Measurements from ENCODE around the gene TMEM255B.
A peak's percentile ranks its signal among the peaks of the same experiment; 100 is the strongest.

TMEM255B gene

DNA sequence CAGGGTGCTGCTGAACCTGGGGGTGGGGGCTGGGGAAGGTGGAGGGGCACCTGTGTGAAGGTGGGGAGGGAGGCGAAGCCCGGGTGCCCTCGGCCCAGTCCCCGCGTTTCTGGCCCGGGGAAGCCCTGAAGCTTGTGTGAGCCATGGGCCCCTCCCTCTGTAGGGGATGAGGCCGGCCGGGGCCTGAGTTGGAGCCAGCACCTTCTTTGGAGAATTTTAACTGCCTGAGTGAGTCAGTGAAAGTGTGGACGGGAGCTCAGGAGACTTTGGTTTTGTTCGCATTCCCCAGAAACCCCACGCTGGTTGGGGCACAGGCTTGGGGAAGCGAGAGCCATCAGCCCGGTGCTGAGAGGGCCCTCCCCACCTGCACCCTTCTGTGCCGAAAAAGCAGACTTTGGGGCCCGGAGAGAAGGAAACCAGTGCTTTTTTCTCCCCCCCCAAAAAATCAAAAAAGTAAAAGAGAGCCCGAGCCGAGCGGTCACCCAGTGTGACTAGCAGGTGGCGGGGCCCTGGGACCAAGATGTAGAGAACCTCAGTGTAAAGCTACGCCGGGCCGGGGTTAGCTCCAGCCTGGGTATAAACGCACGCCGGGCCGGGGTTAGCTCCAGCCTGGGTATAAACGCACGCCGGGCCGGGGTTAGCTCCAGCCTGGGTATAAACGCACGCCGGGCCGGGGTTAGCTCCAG lies 45.1 kb downstream of the TMEM255B start:
- no peak for DNase-seq (ENCODE audit: low spot score)

- DNase-seq (ENCODE audit: low spot score) = no peak
Observed at GRCh38 chr13:113804703-113805430, 45.8 kb downstream of the TMEM255B start.

- no peak for DNase-seq (ENCODE audit: low spot score)
Observed at GRCh38 chr13:113805431-113806103, 46.5 kb downstream of the TMEM255B start.

DNA sequence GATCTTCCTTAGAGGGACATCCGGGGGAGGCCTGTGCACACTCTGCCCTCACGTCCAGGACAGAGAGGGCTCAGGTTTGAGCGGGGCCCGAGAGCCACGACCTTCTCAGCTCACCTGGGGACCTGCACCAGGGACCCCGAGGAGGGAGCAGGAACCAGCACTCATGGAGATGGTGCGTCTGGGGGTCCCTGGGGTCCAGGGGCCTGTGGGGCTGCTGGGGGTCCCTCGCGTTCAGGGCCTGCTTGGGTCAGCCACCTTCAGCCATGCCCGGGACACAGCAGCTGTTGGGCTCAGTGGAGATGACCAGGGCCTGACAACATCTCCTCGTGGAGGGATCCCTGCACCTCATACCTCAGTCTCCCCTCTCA lies 47.1 kb downstream of the TMEM255B start:
- DNase-seq (ENCODE audit: low spot score) = no peak

DNA sequence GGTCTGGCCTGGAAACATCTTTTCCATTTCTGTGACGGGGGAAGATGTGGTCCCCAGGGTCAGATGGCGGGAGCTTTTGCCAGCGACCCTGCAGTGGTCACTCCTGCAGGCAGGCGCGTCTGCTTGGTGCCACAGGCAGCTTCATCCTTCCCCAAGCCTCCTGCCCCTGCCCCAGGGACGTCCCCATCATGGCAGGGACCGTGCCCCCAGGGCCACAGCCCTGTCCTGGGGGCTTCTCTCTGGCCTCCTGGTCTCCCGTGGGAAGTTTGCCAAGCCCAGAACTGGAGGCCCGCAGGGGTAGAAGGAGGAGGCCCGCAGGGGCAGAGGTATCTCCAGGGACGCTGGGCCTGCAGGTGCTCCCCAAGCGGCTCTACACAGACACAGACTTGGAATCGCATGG lies 47.5 kb downstream of the TMEM255B start:
- no peak for DNase-seq (ENCODE audit: low spot score)

DNA sequence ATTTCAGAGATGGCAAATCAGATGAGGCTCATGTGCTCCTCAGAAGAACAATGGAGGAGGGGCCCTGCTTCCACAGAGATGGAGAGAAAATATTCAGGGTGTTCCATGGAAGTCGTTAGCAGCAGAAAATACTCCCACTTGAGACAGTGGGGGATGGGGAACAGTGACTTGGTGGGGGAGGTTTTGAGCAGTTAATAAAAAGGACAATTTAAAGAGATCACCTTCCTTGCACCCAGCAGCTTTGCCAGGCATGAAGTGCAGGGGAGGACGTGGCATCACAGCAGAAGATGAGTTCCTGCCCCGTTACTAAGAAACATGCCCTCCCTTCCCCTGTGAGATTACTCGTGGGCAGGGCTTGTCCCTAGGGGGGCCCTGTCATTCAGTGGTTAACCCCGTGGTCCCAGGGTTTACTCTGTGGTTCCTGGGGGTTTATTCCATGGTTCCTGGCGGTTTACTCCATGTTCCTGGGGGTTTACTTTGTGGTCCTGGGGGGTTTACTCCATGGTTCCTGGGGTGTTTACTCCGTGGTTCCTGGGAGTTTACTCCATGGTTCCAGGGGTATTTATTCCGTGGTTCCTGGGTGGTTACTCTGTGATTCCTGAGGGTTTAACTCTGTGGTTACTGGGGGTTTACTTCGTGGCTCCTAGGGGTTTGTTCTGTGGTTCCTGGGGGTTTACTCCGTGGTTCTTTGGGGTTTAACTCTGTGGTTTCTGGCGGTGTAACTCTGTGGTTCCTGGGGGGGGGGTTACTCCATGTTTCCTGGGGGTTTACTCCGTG lies 49.2 kb downstream of the TMEM255B start:
- no peak for DNase-seq (ENCODE audit: low spot score)

DNA sequence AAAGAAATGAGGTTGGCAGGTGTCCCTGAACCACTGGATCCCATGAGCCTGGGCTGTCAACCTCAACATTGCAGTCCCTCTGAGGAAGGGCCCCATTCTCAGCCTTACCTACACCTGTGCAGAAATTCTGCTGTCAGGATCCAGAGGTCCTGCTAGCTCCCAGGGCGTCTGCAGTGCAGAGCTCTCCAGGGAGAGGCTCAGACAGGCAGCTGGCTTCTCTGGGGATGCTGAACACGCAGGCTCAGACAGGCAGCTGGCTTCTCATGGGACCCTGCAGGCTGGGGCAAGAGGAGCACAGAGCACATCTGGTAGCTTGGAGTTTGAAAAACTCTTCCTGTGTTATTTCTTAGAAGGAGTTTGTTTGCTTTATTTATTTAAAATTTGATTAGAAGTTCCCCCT lies 50.9 kb downstream of the TMEM255B start:
- DNase-seq (ENCODE audit: low spot score) = no peak

- DNase-seq (ENCODE audit: low spot score) = no peak
Observed at GRCh38 chr13:113810640-113811039, 51.6 kb downstream of the TMEM255B start.

DNA sequence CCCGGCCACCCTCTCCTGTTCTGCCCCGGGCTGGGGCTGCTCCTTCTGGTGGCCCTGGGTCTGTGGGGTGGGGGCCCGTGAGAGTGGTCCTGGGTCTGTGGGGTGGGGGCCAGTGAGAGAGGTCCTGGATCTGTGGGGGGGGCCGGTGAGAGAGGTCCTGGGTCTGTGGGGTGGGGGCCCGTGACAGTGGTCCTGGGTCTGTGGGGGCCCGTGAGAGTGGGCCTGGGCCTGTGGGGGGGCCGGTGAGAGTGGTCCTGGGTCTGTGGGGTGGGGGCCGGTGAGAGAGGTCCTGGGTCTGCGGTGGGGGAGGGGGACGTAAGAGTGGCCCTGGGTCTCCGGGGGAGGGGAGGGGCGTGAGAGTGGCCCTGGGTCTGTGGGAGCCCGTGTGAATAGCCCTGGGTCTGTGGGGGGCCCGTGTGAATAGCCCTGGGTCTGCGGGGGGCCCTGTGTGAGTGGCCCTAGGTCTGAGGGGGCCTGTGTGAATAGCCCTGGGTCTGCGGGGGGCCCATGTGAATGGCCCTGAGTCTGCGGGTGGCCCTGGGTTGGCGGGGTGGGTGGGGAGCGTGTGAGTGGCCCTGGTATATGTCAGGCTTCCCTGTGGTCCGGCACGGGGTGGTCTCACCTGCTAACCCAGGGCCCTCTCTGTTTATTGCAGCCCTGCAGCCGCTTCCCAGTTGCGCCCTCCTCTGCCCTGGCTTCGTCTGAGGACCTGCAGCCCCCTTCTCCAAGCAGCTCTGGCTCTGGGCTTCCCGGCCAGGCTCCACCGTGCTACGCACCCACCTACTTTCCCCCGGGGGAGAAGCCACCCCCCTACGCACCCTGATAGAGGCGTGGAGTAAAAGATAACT lies 52.3 kb downstream of the TMEM255B start:
- no peak for DNase-seq (ENCODE audit: low spot score)

DNA sequence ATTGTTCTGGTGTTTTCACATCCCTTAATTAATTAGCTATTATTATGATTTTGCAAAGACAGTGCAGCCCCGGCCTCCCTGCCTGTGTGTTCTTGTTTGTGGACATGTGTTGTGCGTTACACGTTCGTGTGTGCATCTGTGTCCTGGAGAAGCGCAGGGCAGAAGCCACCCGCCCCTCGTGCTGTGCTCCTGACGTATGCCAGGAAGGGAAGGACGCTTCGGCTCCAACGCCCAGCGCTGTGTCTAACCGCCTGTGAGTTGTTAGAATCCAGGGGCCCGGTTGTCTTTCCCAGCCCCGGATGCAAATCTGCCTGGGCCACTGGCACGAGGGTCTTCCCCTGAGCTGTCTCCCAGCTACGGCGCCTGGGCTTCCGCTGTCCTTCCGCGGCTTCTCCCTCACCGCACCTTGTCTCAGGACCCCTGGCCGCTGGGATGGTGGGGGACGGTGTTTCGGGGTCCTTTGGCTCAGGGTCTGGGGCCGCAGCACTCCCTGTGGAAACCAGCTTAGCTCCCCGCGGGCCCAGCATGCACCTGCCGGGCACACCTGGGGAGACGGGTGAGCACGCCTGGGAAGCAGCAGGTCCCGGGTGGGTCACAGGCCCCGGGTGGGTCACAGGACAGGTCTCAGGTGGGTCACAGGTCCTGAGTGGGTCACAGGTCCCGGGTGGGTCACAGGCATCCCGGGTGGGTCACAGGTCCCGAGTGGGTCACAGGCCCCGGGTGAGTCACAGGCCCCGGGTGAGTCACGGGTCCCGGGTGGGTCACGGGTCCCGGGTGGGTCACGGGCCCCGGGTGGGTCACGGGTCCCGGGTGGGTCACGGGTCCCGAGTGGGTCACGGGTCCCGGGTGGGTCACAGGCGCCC lies 53.4 kb downstream of the TMEM255B start:
- DNase-seq (ENCODE audit: low spot score) = no peak

DNA sequence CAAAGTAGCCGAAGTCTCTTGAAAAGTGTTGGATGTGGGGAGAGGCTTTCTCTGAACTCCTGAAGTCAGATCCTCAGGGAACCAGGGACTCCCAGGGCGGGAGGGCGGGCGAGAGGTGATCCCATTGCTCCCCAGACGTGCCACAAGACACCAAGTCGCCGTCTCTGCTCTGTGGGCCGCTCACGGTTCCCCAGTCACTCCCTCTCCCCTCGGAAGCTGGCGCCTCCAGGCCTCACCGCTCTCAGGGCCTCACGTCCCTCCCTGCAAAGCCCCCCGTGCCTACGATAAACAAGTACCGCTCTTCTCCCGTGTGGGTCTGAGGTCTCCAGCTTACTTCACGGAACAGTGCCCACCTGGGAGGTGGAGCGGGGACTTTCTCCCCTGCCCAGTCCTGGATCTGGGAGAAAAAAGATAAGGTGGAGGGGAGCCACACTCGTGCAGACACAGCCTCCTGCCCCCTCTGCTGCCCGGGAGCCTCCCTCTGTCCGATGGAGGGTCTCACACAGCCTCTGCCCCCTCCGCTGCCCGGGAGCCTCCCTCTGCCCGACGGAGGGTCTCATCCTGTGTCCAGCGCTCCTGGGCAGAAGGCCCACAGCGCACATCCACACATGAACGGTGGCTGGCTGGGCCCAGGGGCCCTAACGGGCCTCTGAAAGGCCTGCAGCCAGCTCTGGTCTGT lies 54.2 kb downstream of the TMEM255B start:
- DNase-seq (ENCODE audit: low spot score) = no peak

DNA sequence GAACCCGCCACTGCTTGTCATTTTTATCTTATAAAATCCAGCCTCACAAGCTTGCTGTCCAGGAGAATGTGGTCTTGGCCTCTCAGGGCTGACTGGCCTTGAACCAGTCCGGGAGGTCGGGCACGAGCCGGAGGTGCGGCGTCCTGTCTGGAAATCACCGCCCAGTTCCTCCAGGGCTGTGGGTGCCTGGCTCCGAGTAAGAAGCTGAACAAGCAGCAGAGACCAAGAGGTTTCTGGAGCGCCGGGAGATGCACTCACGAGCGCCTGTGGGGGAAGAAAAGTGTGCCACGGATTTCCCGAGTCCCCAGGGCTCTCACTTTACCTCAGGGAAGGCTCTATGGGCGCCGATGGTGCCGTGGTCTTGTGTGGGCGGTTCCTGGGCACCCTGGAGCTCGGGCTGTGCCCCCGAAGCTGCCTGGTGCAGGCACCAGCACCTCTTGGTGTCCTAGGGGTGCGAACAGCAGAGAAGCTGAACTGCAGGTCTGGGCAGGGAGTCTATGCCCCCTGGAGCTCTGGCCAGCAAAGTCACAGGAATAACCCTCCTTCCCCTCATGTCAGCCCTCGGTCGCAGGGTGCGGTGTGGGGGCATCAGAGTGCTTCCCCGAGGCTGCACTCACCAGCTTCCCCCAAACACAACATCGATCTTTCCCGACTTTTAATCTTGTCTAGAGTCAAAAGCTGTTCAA lies 54.9 kb downstream of the TMEM255B start:
- DNase-seq (ENCODE audit: low spot score) = no peak

GRCh38 chr13:113814435-113814821 lies 55.4 kb downstream of the TMEM255B start:
- DNase-seq (ENCODE audit: low spot score) = no peak

DNA sequence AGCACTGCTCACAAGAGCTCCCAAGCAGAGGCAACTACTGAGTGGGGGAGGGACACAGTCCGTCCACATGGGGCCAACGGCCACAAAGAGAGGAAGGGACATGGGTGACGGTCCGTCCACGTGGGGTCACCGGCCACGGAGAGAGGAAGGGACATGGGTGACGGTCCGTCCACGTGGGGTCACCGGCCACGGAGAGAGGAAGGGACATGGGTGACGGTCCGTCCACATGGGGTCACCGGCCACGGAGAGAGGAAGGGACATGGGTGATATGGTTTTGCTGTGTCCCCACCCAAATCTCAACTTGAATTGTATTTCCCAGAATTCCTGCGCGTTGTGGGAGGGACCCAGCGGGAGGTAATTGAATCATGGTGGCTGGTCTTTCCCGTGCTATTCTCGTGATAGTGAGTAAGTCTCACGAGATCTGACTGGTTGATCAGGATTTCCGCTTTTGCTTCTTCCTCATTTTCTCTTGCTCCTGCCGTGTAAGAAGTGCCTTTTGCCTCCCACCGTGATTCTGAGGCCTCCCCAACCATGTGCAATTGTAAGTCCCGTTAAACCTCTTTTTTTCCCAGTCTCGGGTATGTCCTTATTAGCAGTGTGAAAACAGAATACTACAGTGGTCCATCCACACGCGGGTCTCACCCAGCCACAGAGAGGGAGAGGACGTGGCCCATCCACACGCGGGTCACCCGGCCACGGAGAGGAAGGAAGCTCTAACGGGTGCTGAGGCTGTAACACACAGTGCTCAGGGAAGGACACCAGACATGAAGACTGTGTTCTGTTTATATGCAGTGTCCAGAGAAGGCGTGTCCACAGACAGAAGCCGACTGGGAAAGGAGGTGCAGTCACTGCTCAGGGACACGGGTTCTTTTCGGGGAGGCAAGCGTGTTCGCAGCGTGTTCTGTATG lies 56.4 kb downstream of the TMEM255B start:
- no peak for DNase-seq (ENCODE audit: low spot score)

DNA sequence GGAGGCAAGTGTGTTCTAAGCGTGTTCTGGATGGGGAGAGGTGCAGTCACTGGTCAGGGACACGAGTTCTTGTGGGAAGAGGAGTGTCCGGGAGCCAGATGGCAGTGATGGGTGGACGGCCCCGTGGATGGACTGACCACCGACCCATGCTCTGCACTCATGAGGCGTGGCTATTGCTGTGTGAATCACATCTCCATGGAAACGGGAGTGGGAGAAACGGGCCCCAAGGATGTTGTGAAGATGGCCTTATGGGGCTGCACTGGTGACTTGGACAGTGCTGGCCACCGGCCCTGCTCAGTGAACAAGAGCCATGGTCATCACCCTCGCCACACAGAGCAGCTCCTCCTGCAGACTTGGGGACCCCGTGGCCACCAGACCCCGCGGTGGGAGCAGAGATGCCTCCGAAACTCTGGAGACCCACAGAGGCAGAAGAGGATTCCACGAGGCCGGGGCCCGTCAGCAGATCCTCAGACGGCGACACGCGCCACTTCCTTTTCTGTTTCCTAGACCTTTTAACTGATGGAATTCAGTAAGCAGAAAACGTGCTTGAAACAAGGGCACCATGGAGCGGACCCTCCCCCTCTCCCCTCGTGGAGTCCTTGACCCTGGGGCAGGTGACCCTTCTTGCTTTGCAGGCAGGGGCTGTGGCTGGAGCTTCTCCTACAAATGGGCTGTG lies 57.4 kb downstream of the TMEM255B start:
- DNase-seq (ENCODE audit: low spot score) = no peak

- DNase-seq (ENCODE audit: low spot score) = peak; percentile 57
Observed at GRCh38 chr13:113816946-113817859, 58.2 kb downstream of the TMEM255B start.
